Natural killer cell (primary cell): Measurements from ENCODE around the gene SEPTIN10. TPM values are rescaled to one million over a fixed set of nuclear protein-coding genes. Genes with fewer than 3 reads are reported as not detected.

Experiments
- ATAC-seq, 3 donors: fragments of 150-1000 bp in 2 of 3; fragments of 200-7000 bp in 1 of 3; cut with Tn5 transposase; 1 replicate in 1 of 3; 2 replicates in 2 of 3; pipeline ENCODE4 v1.10.0; 2021; ENCODE audit warnings: mild to moderate bottlenecking in 2 of 3, moderate library complexity in 2 of 3
- DNase-seq, 2 donors: peaks; one replicate each; pipeline versions ENCODE4 v3.0.0 to v3.0.0-alpha.2; 2013 to 2021; ENCODE audit warnings: mixed read lengths in 1 of 2
- H3K27ac ChIP-seq: one replicate; pipeline ENCODE4 v1.5.1; 2013; ENCODE audit warnings: mild to moderate bottlenecking, low read length
- H3K27me3 ChIP-seq: one replicate; pipeline ENCODE4 v1.6.1; 2013; ENCODE audit warnings: low read length; ENCODE audit not compliant: control insufficient read depth, insufficient read depth
- H3K36me3 ChIP-seq: one replicate; pipeline ENCODE4 v1.6.1; 2013; ENCODE audit warnings: low read length; ENCODE audit not compliant: control insufficient read depth, insufficient read depth
- H3K4me1 ChIP-seq: one replicate; pipeline ENCODE4 v1.6.1; 2013; ENCODE audit warnings: low read length; ENCODE audit not compliant: control insufficient read depth, insufficient read depth
- H3K4me3 ChIP-seq: one replicate; pipeline ENCODE4 v1.5.1; 2013; ENCODE audit warnings: low read length
- H3K9me3 ChIP-seq: one replicate; pipeline ENCODE4 v1.6.1; 2013; ENCODE audit warnings: low read length; ENCODE audit not compliant: control insufficient read depth, insufficient read depth
- H3K27ac Mint-ChIP-seq, 2 donors: one replicate each; pipeline ENCODE4 v1.8.0; 2022; ENCODE audit warnings: mild to moderate bottlenecking in 2 of 2, mixed read lengths in 2 of 2, moderate library complexity in 1 of 2
- H3K27me3 Mint-ChIP-seq, 2 donors: one replicate each; pipeline ENCODE4 v1.8.0; 2022; ENCODE audit warnings: low read depth in 2 of 2, mixed read lengths in 2 of 2
- H3K36me3 Mint-ChIP-seq: one replicate; pipeline ENCODE4 v1.8.0; 2022; ENCODE audit warnings: mixed read lengths
- H3K4me1 Mint-ChIP-seq, 2 donors: one replicate each; pipeline ENCODE4 v1.8.0; 2022; ENCODE audit warnings: mixed read lengths in 2 of 2
- H3K4me3 Mint-ChIP-seq: one replicate; pipeline ENCODE4 v1.8.0; 2022; ENCODE audit warnings: mild to moderate bottlenecking, moderate library complexity, mixed read lengths
- H3K9me3 Mint-ChIP-seq, 2 donors: one replicate each; pipeline ENCODE4 v1.8.0; 2022; ENCODE audit warnings: mixed read lengths in 2 of 2
- WGBS: methylation state at CpG from one replicate; pipeline ENCODE4 v1.1.7; 2013; ENCODE audit warnings: missing lambda C conversion rate; ENCODE audit not compliant: insufficient coverage; 5-methylcytosine and 5-hydroxymethylcytosine counted together
- intact Hi-C: fragments of 100-400 bp; cut with micrococcal nuclease; formaldehyde crosslinking; loops from one replicate; pipeline ENCODE4 v1.14.2; 2022
- total RNA-seq, 4 donors: library from RNA; stranded (reverse); fragments of 120-200 nt in 1 of 4; gene quantifications; one replicate each; pipeline versions ENCODE4 v1.2.3 to v1.2.4, GENCODE V29; 2013 to 2022
- TF ChIP-seq, protein P1 (sequence below): fragments of 200-600 bp; IDR thresholded peaks from one replicate; pipeline ENCODE4 v1.8.0; 2022; ENCODE audit warnings: antibody characterized with exemption

The SEPTIN10 gene
- total RNA-seq, 3 donors from 2014 or later (not counting 1 experiment from before 2014, with no cell fraction given): 0.25 to 2.6 (median 0.33) TPM

DNA sequence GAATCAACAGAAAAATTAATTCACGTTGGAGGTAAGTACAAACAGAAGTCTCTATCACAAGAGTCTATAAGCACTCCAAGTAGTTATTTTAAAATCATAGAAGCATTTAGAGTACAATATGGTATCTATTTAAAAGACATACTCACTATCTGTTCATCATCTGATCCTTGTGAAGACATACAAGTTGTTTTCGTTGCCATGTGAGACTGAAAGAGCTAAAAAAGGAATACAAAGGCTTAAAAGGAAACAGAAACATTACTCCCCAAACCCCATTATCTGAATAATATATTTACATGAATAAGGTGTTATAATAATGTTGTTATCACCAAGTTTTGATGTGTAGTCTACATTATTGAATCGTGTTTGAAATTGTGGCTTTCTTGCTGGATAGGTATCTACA is 20.9 kb downstream of the SEPTIN10 start:
- H3K4me3 Mint-ChIP-seq: no peak overlapping the region
- Histone ChIP-seq H3K4me3 (no peak overlapping the region), H3K36me3 (no peaks in the 10 kb centered on the region), H3K27me3 (no peaks in the 10 kb centered on the region), H3K4me1 (no peaks in the 10 kb centered on the region), H3K27ac (no peak overlapping the region), H3K9me3 (no peaks in the 10 kb centered on the region)
- H3K4me1 Mint-ChIP-seq: no peaks in the 10 kb centered on the region
- no peak for DNase-seq
- TF ChIP-seq, protein P1, sequence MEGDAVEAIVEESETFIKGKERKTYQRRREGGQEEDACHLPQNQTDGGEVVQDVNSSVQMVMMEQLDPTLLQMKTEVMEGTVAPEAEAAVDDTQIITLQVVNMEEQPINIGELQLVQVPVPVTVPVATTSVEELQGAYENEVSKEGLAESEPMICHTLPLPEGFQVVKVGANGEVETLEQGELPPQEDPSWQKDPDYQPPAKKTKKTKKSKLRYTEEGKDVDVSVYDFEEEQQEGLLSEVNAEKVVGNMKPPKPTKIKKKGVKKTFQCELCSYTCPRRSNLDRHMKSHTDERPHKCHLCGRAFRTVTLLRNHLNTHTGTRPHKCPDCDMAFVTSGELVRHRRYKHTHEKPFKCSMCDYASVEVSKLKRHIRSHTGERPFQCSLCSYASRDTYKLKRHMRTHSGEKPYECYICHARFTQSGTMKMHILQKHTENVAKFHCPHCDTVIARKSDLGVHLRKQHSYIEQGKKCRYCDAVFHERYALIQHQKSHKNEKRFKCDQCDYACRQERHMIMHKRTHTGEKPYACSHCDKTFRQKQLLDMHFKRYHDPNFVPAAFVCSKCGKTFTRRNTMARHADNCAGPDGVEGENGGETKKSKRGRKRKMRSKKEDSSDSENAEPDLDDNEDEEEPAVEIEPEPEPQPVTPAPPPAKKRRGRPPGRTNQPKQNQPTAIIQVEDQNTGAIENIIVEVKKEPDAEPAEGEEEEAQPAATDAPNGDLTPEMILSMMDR: no peak
- ATAC-seq: no peak
- intact Hi-C loops: no loop called here
- H3K27me3 Mint-ChIP-seq: peaks cover 12 to 15% of the 10 kb centered on the region in 2 donors
- no peak overlapping the region for H3K27ac Mint-ChIP-seq
- H3K9me3 Mint-ChIP-seq: no peaks in the 10 kb centered on the region
- WGBS: no CpG with 5 or more reads among the region's 3 CpGs
- no peaks in the 10 kb centered on the region for H3K36me3 Mint-ChIP-seq

DNA sequence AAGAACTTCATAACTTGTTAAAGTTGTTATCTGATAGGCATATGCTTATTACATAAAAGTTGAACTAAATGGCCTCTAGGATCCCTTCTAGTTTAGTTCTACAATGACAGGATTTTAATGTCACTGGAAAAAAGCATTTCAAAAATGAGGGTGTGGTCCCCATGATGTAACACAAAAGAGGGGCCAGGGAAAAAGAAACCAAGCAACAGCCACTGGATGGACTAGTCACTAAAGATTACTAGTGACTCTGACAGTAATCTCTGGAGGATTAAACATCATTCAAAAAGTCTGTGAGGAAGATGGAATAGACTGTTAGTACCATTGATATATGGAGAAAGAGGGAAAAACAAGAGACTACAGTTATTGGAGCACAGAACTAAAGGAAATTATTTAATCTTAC is 22.6 kb downstream of the SEPTIN10 start:
- no peak for ATAC-seq
- no peak overlapping the region for H3K4me3 Mint-ChIP-seq
- peaks cover 12 to 27% of the 10 kb centered on the region in 2 donors for H3K27me3 Mint-ChIP-seq
- intact Hi-C loops: no loop called here
- H3K27ac Mint-ChIP-seq: no peak overlapping the region
- no peaks in the 10 kb centered on the region for H3K36me3 Mint-ChIP-seq
- TF ChIP-seq, protein P1: no peak
- no peaks in the 10 kb centered on the region for H3K36me3 ChIP-seq
- no peaks in the 10 kb centered on the region for H3K9me3 ChIP-seq
- H3K4me1 Mint-ChIP-seq: no peaks in the 10 kb centered on the region
- no peak for DNase-seq
- no peak overlapping the region for H3K4me3 ChIP-seq
- no peaks in the 10 kb centered on the region for H3K9me3 Mint-ChIP-seq
- H3K27me3 ChIP-seq: no peaks in the 10 kb centered on the region
- H3K27ac ChIP-seq: no peak overlapping the region
- no peaks in the 10 kb centered on the region for H3K4me1 ChIP-seq

DNA sequence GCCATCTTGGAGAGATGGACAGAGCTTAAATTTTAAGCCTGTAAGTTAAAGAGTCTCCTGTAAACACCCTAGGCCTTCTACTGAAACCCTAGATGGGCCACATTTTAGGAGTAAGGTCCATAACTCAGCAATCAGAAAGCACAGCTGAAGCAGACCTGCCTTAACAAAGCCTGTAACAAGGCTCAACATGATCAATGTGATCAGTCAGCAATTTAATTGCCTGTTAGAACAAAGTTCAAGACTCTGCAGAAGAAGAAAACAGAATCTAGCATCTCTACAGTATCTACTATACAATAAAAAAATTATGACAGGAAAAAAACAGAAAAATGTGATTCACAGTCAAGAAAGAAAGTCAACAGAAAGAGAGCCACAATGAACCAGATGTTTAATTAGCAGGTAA is 27.1 kb downstream of the SEPTIN10 start:
- Mint-ChIP-seq H3K36me3 (no peaks in the 10 kb centered on the region), H3K9me3 (no peaks in the 10 kb centered on the region), H3K27ac (no peak overlapping the region), H3K4me1 (no peaks in the 10 kb centered on the region), H3K4me3 (no peak overlapping the region), H3K27me3 (peaks cover 12 to 35% of the 10 kb centered on the region in 2 donors)
- Histone ChIP-seq H3K9me3 (no peaks in the 10 kb centered on the region), H3K4me3 (no peak overlapping the region), H3K27me3 (peaks cover 2% of the 10 kb centered on the region), H3K27ac (no peak overlapping the region), H3K4me1 (no peaks in the 10 kb centered on the region), H3K36me3 (no peaks in the 10 kb centered on the region)
- intact Hi-C loops: no loop called here
- no peak for ATAC-seq
- no peak for DNase-seq
- TF ChIP-seq, protein P1: no peak
